MM.1S (cell line): ENCODE results near the gene SIX1.

Experiments
- EZH2phosphoT487 ChIP-seq: fragments of 300-600 bp; sonication (generic); IDR thresholded peaks from 2 replicates; pipeline ENCODE4 v1.6.1; 2018; ENCODE audit warnings: antibody characterized with exemption, low read length
- TF ChIP-seq, protein P1 (sequence below): fragments of 300-600 bp; sonication (generic); IDR thresholded peaks from 2 replicates; pipeline ENCODE4 v1.5.1; 2016; ENCODE audit warnings: antibody characterized with exemption, low read length, mixed read lengths

GRCh38 chr14:60636879-60637478 is 12.3 kb downstream of the SIX1 start:
- TF ChIP-seq, protein P1, sequence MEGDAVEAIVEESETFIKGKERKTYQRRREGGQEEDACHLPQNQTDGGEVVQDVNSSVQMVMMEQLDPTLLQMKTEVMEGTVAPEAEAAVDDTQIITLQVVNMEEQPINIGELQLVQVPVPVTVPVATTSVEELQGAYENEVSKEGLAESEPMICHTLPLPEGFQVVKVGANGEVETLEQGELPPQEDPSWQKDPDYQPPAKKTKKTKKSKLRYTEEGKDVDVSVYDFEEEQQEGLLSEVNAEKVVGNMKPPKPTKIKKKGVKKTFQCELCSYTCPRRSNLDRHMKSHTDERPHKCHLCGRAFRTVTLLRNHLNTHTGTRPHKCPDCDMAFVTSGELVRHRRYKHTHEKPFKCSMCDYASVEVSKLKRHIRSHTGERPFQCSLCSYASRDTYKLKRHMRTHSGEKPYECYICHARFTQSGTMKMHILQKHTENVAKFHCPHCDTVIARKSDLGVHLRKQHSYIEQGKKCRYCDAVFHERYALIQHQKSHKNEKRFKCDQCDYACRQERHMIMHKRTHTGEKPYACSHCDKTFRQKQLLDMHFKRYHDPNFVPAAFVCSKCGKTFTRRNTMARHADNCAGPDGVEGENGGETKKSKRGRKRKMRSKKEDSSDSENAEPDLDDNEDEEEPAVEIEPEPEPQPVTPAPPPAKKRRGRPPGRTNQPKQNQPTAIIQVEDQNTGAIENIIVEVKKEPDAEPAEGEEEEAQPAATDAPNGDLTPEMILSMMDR = no peak
- no peak for TF ChIP-seq EZH2phosphoT487
